Peyer's patch (tissue), 4 donors: ENCODE results near the gene OR52N2. TPM values are rescaled to one million over a fixed set of nuclear protein-coding genes. Genes with fewer than 3 reads are reported as not detected.

Source experiments
- DNase-seq, 3 donors: peaks; one replicate each; pipeline ENCODE4 v3.0.0-alpha.2; 2017 to 2019
- H3K27ac ChIP-seq, 4 donors: fragments of 200-600 bp; sonication (generic); one replicate each; pipeline ENCODE4 v1.5.1; 2016 to 2019
- H3K27me3 ChIP-seq, 2 donors: fragments of 200-600 bp; sonication (generic); one replicate each; pipeline ENCODE4 v1.5.1; 2019
- H3K36me3 ChIP-seq, 3 donors: fragments of 200-600 bp; sonication (generic); one replicate each; pipeline ENCODE4 v1.5.1; 2016 to 2019
- H3K4me1 ChIP-seq, 4 donors: fragments of 200-600 bp; sonication (generic); one replicate each; pipeline ENCODE4 v1.5.1; 2016 to 2019
- H3K4me3 ChIP-seq, 4 donors: fragments of 200-600 bp; sonication (generic); 1 replicate in 3 of 4; 2 replicates in 1 of 4; pipeline ENCODE4 v1.5.1; 2016 to 2019; ENCODE audit warnings: mild to moderate bottlenecking in 1 of 4
- H3K9me3 ChIP-seq, 4 donors: fragments of 200-600 bp; sonication (generic); one replicate each; pipeline ENCODE4 v1.5.1; 2016 to 2019; ENCODE audit warnings: mild to moderate bottlenecking in 1 of 4
- POLR2A ChIP-seq, 2 donors: fragments of 450-650 bp; IDR thresholded peaks; one replicate each; pipeline ENCODE4 v1.5.1; 2017; ENCODE audit warnings: antibody characterized with exemption in 2 of 2, mild to moderate bottlenecking in 2 of 2, moderate library complexity in 2 of 2
- total RNA-seq, 4 donors: library from RNA; depleted of rRNA; stranded (reverse); fragments of >200 nt; gene quantifications; one replicate each; pipeline ENCODE4 v1.1.0, GENCODE V29; 2016
- TF ChIP-seq, protein P1 (sequence below), 6 experiments: fragments of 450-650 bp in 4 of 6; fragments of 200-600 bp in 2 of 6; sonication (generic) in 1 of 6; IDR thresholded peaks; one replicate each; pipeline ENCODE4 v1.5.1; 2017 to 2019; ENCODE audit warnings: antibody characterized with exemption in 6 of 6, mild to moderate bottlenecking in 3 of 6, moderate library complexity in 1 of 6

The OR52N2 gene
- total RNA-seq, 4 donors from 2014 or later, result not detected

DNA sequence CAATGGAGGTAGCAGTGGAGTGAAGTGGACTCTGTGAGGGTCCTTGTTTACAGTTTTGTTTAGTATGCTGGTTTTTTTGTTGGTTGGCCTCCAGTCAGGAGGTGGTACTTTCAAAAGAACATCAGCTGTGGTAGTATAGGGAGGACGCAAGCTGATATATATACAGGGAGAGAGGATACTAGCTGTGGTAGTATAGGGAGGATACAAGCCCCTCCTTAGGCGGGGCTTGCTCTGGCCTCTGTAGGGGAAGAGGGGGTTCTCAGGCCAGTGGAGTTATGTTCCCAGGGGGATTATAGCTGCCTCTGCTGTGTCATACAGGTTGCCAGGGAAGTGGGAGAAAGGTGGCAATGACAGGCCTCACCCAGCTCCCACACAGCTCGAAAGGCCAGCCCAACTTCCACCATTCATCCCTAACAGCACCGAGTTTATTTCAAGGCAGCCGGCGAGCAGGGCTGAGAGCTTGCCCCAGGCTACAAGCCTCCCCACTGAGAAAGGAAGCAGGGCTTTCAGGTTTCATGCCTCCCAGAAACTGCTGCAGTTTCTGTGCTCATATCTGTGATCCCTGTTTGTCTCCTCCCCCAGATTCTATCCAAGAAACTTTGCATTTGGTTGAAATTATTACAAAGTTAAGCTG lies 22.6 kb downstream of the OR52N2 start:
- Histone ChIP-seq H3K27me3 (no peaks in the 10 kb centered on the region), H3K4me1 (no peaks in the 10 kb centered on the region), H3K9me3 (no peaks in the 10 kb centered on the region), H3K4me3 (no peak overlapping the region), H3K27ac (no peak overlapping the region), H3K36me3 (no peaks in the 10 kb centered on the region)
- DNase-seq, result no peak
- TF ChIP-seq POLR2A (IDR thresholded peaks at IDR 0.05), result no peak
- TF ChIP-seq, protein P1, sequence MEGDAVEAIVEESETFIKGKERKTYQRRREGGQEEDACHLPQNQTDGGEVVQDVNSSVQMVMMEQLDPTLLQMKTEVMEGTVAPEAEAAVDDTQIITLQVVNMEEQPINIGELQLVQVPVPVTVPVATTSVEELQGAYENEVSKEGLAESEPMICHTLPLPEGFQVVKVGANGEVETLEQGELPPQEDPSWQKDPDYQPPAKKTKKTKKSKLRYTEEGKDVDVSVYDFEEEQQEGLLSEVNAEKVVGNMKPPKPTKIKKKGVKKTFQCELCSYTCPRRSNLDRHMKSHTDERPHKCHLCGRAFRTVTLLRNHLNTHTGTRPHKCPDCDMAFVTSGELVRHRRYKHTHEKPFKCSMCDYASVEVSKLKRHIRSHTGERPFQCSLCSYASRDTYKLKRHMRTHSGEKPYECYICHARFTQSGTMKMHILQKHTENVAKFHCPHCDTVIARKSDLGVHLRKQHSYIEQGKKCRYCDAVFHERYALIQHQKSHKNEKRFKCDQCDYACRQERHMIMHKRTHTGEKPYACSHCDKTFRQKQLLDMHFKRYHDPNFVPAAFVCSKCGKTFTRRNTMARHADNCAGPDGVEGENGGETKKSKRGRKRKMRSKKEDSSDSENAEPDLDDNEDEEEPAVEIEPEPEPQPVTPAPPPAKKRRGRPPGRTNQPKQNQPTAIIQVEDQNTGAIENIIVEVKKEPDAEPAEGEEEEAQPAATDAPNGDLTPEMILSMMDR (IDR thresholded peaks at IDR 0.05), result no peak

DNA sequence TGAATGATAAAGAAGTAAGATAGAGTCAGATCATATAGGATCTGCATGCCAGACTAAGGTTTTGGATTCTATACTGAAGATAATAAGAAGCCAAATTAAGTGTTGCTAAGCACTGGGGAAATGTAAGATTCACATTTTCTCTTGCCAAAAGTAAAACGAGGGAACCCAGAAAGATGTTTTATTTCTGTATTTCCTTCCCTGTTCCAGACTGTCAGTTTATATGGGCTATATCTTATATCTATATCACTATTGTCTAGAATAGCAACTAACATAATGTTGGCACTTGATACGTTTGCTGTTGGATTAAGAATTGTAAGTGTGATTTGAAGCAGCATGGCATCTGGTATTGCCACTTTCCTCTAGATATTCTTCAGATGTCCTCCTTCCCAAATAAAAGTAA lies 24.7 kb downstream of the OR52N2 start:
- Histone ChIP-seq H3K4me1 (no peaks in the 10 kb centered on the region), H3K27me3 (no peaks in the 10 kb centered on the region), H3K4me3 (no peak overlapping the region), H3K36me3 (no peaks in the 10 kb centered on the region), H3K27ac (no peak overlapping the region), H3K9me3 (no peaks in the 10 kb centered on the region)
- TF ChIP-seq, protein P1 (IDR thresholded peaks at IDR 0.05), result no peak
- no peak for TF ChIP-seq POLR2A (IDR thresholded peaks at IDR 0.05)
- DNase-seq, result no peak

DNA sequence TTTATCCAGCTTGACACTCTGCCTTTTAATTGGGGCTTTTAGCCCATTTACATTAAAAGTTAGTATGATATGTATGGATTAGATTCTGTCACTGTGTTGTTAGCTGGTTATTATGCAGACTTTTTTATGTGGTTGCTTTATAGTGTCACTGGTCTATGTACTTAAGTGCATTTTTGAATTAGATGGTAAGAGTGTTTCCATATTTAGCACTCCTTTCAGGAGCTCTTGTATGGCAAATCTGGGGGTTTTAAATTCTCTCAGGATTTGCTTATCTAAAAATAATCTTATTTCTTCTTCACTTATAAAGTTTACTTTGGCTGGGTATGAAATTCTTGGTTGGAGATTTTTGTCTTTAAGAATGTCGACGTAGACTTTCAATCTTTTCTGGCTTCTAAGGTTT lies 29.0 kb downstream of the OR52N2 start:
- no peak for DNase-seq

DNA sequence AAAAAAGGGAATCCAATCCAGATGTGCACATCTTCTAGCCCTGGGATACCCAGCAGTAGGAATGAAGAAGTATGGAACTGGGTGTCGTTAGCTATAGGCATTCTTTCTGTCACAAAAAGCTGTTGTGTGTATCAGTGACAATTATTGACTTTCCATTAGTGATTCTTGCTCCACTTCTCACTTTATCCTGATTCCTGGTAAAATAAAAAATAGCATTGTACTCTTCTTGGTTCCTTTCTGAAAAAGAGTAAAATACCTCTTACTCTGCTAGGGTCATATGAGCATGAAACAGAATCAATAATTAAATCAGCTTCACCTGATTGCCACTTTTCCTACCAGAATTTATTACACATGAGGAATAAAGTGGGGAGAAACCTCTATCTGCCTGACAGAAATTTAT lies 33.1 kb downstream of the OR52N2 start, which contains the start of gene OR52E6:
Gene OR52E6 (minus strand): TSS at position 101 of the 400 bp plus-strand sequence. CDS start 0 bp downstream, at position 101.
- H3K9me3 ChIP-seq, result no peaks in the 10 kb centered on the region
- H3K4me1 ChIP-seq, result no peaks in the 10 kb centered on the region
- no peaks in the 10 kb centered on the region for H3K27me3 ChIP-seq
- H3K4me3 ChIP-seq, result no peak within 1 kb of the TSS
- H3K27ac ChIP-seq, result no peak within 1 kb of the TSS
- no peak for TF ChIP-seq POLR2A (IDR thresholded peaks at IDR 0.05)
- TF ChIP-seq, protein P1 (IDR thresholded peaks at IDR 0.05), result no peak
- DNase-seq, result no peak
- no peaks in the 10 kb centered on the region for H3K36me3 ChIP-seq

More for the DNA sequence above, 29.0 kb downstream of the OR52N2 start:
- Histone ChIP-seq H3K27ac (no peak overlapping the region), H3K4me1 (no peaks in the 10 kb centered on the region), H3K36me3 (no peaks in the 10 kb centered on the region), H3K27me3 (no peaks in the 10 kb centered on the region), H3K9me3 (no peaks in the 10 kb centered on the region), H3K4me3 (no peak overlapping the region)
- no peak for TF ChIP-seq POLR2A (IDR thresholded peaks at IDR 0.05)
- TF ChIP-seq, protein P1 (IDR thresholded peaks at IDR 0.05), result no peak

DNA sequence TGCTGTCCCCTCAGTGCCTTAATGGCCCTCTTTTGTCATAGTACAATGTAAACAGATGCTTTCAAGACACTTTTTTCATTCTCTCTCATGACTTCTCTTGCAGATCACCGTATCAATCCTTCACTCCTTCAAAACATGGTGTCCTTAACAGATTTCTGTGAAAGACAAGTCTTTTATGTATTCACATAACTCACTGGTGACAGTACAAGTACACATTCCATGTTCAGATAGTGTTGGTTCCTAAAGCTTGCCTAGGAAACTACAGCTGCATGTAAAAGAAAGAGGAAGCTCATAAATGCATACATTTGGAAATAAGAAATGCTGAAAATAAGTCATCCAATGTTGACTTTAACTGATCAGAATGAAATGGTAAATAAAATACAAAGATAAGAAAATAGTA lies 38.0 kb downstream of the OR52N2 start:
- no peak for TF ChIP-seq POLR2A (IDR thresholded peaks at IDR 0.05)
- TF ChIP-seq, protein P1 (IDR thresholded peaks at IDR 0.05), result no peak
- Histone ChIP-seq H3K27me3 (no peaks in the 10 kb centered on the region), H3K36me3 (no peaks in the 10 kb centered on the region), H3K4me3 (no peak overlapping the region), H3K27ac (no peak overlapping the region), H3K9me3 (no peaks in the 10 kb centered on the region), H3K4me1 (no peaks in the 10 kb centered on the region)
- no peak for DNase-seq
